GM12878 (cell line): Measurements from ENCODE around the gene CACNA1I. TPM values are rescaled to one million over a fixed set of nuclear protein-coding genes. Genes with fewer than 3 reads are reported as not detected.

ENCODE experiments used
- ATAC-seq: fragments of 200-7000 bp; cut with Tn5 transposase; 3 replicates; pipeline ENCODE4 v1.9.1; 2020; ENCODE audit warnings: mild to moderate bottlenecking, moderate library complexity
- BruUV-seq: library from RNA; stranded (reverse); fragments of 400-500 nt; replicated peaks from 2 replicates; lab custom pipeline; 2021; lab: Mats Ljungman, UMichigan
- CTCF ChIA-PET: fragments of 300-600 bp; sonication (Branson Sonifier 250); formaldehyde crosslinking; extraction: SDS; loops from one replicate; lab custom pipeline; 2021; ENCODE audit warnings: inconsistent platforms; lab: Yijun Ruan, JAX
- POLR2A ChIA-PET: fragments of 350-600 bp; formaldehyde crosslinking; extraction: SDS; loops from one replicate; lab custom pipeline; 2021; ENCODE audit warnings: inconsistent platforms; lab: Charles Lee
- RAD21 ChIA-PET: fragments of 300-600 bp; sonication (Branson Sonifier 250); formaldehyde crosslinking; loops from one replicate; lab custom pipeline; 2023; ENCODE audit warnings: antibody characterized with exemption; ENCODE audit not compliant: unreplicated experiment; lab: Charles Lee
- SMC1A ChIA-PET: fragments of 300-600 bp; sonication (Branson Sonifier 250); formaldehyde crosslinking; loops from one replicate; lab custom pipeline; 2023; ENCODE audit not compliant: unreplicated experiment, uncharacterized antibody; lab: Charles Lee
- DNase-seq: peaks from one replicate; pipeline ENCODE4 v3.0.0-alpha.2; 2011; ENCODE audit warnings: low read depth, low spot score
- FAIRE-seq: peaks from 3 replicates; lab custom pipeline; 2011; peaks lifted over from hg19 to GRCh38; lab: Jason Lieb, UNC
- H2AFZ ChIP-seq: 2 replicates; pipeline ENCODE4 v1.6.0; 2011; ENCODE audit warnings: low read depth, low read length, control low read depth; ENCODE audit not compliant: control insufficient read depth
- H3K27ac ChIP-seq: 2 replicates; pipeline ENCODE4 v1.5.1; 2011; ENCODE audit warnings: control low read depth; ENCODE audit not compliant: control insufficient read depth, insufficient read depth
- H3K27me3 ChIP-seq, 2 experiments: replicated peaks in 1 of 2; 2 replicates each; pipeline versions ENCODE4 v1.6.0 to v1.6.1; 2011; ENCODE audit warnings: low read length in 1 of 2; ENCODE audit not compliant: control insufficient read depth in 2 of 2, insufficient read depth in 2 of 2
- H3K36me3 ChIP-seq, 2 experiments: 2 replicates each; pipeline ENCODE4 v1.5.1; 2011; ENCODE audit warnings: low read length in 1 of 2; ENCODE audit not compliant: control insufficient read depth in 2 of 2, insufficient read depth in 2 of 2
- H3K4me1 ChIP-seq: 2 replicates; pipeline ENCODE4 v1.6.1; 2011; ENCODE audit warnings: mild to moderate bottlenecking, low read length, moderate library complexity, mixed read lengths; ENCODE audit not compliant: control insufficient read depth, insufficient read depth
- H3K4me2 ChIP-seq: 2 replicates; pipeline ENCODE4 v1.6.0; 2011; ENCODE audit warnings: control low read depth; ENCODE audit not compliant: control insufficient read depth, insufficient read depth
- H3K4me3 ChIP-seq: fragments of 200-600 bp; sonication (generic); 2 replicates; pipeline ENCODE4 v1.5.1; 2016
- H3K79me2 ChIP-seq: 2 replicates; pipeline ENCODE4 v1.6.0; 2011; ENCODE audit warnings: low read length; ENCODE audit not compliant: control insufficient read depth, insufficient read depth
- H3K9ac ChIP-seq: 2 replicates; pipeline ENCODE4 v1.8.0; 2011; ENCODE audit warnings: low read length, control low read depth, mixed read lengths; ENCODE audit not compliant: control insufficient read depth, insufficient read depth
- H3K9me3 ChIP-seq: replicated peaks from 3 replicates; pipeline ENCODE4 v1.5.1; 2011; ENCODE audit warnings: mild to moderate bottlenecking, low read length; ENCODE audit not compliant: control insufficient read depth, insufficient read depth
- H4K20me1 ChIP-seq: 2 replicates; pipeline ENCODE4 v1.6.0; 2011; ENCODE audit not compliant: control insufficient read depth, insufficient read depth
- CBFB ChIP-seq: IDR thresholded peaks from 2 replicates; pipeline ENCODE4 v1.6.1; 2016; ENCODE audit warnings: antibody characterized with exemption, low read depth
- EED ChIP-seq: sonication (generic); IDR thresholded peaks from 2 replicates; pipeline ENCODE4 v1.6.1; 2016; ENCODE audit warnings: antibody characterized with exemption, low read depth
- FOS ChIP-seq: IDR thresholded peaks from 3 replicates; pipeline ENCODE4 v1.6.1; 2011; ENCODE audit warnings: borderline replicate concordance; ENCODE audit not compliant: insufficient read length; ENCODE audit errors: extremely low read depth
- KLF5 ChIP-seq: fragments of 450-650 bp; IDR thresholded peaks from 2 replicates; pipeline ENCODE4 v1.6.1; 2014; ENCODE audit warnings: mild to moderate bottlenecking; ENCODE audit not compliant: partially characterized antibody
- LARP7 ChIP-seq: fragments of 450-650 bp; IDR thresholded peaks from 2 replicates; pipeline ENCODE4 v1.6.1; 2017; ENCODE audit warnings: mild to moderate bottlenecking
- MAX ChIP-seq: IDR thresholded peaks from 2 replicates; pipeline ENCODE4 v1.6.1; 2012; ENCODE audit warnings: low read depth, low read length, improper control_type of control experiment
- POLR2A ChIP-seq: IDR thresholded peaks from 2 replicates; pipeline ENCODE4 v1.6.1; 2011; ENCODE audit warnings: low read depth, mild to moderate bottlenecking, low read length
- RBBP5 ChIP-seq: fragments of 200-600 bp; sonication (generic); conservative IDR thresholded peaks from 2 replicates; pipeline ENCODE4 v1.6.1; 2016
- RCOR1 ChIP-seq: conservative IDR thresholded peaks from 2 replicates; pipeline ENCODE4 v1.6.1; 2012; ENCODE audit warnings: low read depth, low read length, improper control_type of control experiment
- REST ChIP-seq: IDR thresholded peaks from 2 replicates; pipeline ENCODE4 v1.6.1; 2012; ENCODE audit warnings: mild to moderate bottlenecking, low read depth, low read length
- SMAD1 ChIP-seq: fragments of 450-650 bp; IDR thresholded peaks from 2 replicates; pipeline ENCODE4 v1.6.1; 2018; ENCODE audit warnings: mild to moderate bottlenecking, low read depth; ENCODE audit not compliant: partially characterized antibody
- TCF7 ChIP-seq: IDR thresholded peaks from 2 replicates; pipeline ENCODE4 v1.6.1; 2014; ENCODE audit warnings: antibody characterized with exemption, borderline replicate concordance
- USF2 ChIP-seq: IDR thresholded peaks from 2 replicates; pipeline ENCODE4 v1.6.1; 2011; ENCODE audit warnings: low read depth, low read length, improper control_type of control experiment, borderline replicate concordance
- WGBS: methylation state at CpG from one replicate; pipeline ENCODE4 v1.1.6; 2016; ENCODE audit warnings: low lambda C conversion rate; ENCODE audit not compliant: insufficient replicate concordance, insufficient coverage; ENCODE audit errors: missing lambda C conversion rate; 5-methylcytosine and 5-hydroxymethylcytosine counted together
- in situ Hi-C: fragments of 300-500 bp; cut with MboI; formaldehyde crosslinking; loops from 9 replicates; pipeline ENCODE4 v1.14.3; 2018; ENCODE audit warnings: mixed read lengths
- intact Hi-C: fragments of 100-400 bp; cut with micrococcal nuclease; formaldehyde crosslinking; loops from one replicate; pipeline ENCODE4 v1.14.2; 2022; ENCODE audit not compliant: unreplicated experiment
- polyA plus RNA-seq, 11 experiments: library from polyadenylated mRNA; depleted of rRNA in 4 of 11; unstranded in 6 of 11; stranded (reverse) in 5 of 11; fragments of >200 nt; fragmentation: Nextera tagmentation in 4 of 11; fragmentation: Illumina TruSeq in 1 of 11; extraction: Ambion mirVana in 4 of 11; extraction: Trizol in 1 of 11; gene quantifications; 1 replicate in 1 of 11; 2 replicates in 10 of 11; pipeline versions ENCODE4 v1.2.1 to v1.2.3, GENCODE V29; 2011 to 2016; ENCODE audit warnings: inconsistent platforms in 2 of 11, missing spikeins in 2 of 11, low read depth in 1 of 11
- total RNA-seq, 4 experiments: library from RNA; depleted of rRNA in 3 of 4; stranded (reverse); fragments of >200 nt in 3 of 4; fragmentation: Illumina TruSeq in 1 of 4; extraction: Trizol in 1 of 4; gene quantifications; 2 replicates each; pipeline versions ENCODE4 v1.2.1 to v1.2.3, GENCODE V29; 2013 to 2021

Gene CACNA1I
- total and polyA plus RNA-seq, 10 of the 15 experiments (the other 5 are each of a cell fraction or from before 2014, with no cell fraction given) = 0.01 to 0.03 TPM; not detected in 8

GRCh38 chr22:39653787-39654077 lies 83.2 kb downstream of the CACNA1I start (continued):
- no peak for TF ChIP-seq RBBP5

- Histone ChIP-seq H4K20me1 (no peaks in the 10 kb centered on the region), H3K9ac (no peak overlapping the region), H3K79me2 (no peaks in the 10 kb centered on the region), H3K27me3 (no peaks in the 10 kb centered on the region; a peak in 1 of 4 replicates), H3K4me2 (no peak overlapping the region), H3K27ac (no peak overlapping the region), H2AFZ (no peak overlapping the region), H3K4me3 (no peak overlapping the region), H3K36me3 (no peaks in the 10 kb centered on the region), H3K4me1 (no peaks in the 10 kb centered on the region), H3K9me3 (no peaks in the 10 kb centered on the region)
- SMC1A ChIA-PET = no interaction called here
- TF ChIP-seq SMAD1 (no peak), REST (no peak), KLF5 (no peak), CBFB (no peak), EED (no peak), FOS (no peak), LARP7 (no peak), MAX (no peak), RCOR1 (no peak), POLR2A (no peak), USF2 (no peak), TCF7 (no peak)
- CTCF ChIA-PET = interaction anchor here (0.9 kb wide), 1 partner anchor 11 kb away, joined by 3 read pairs; no protein-coding TSS in a partner anchor
- no peak for DNase-seq
- FAIRE-seq = no peak
- RAD21 ChIA-PET = no interaction called here
- intact Hi-C loops (no loop called here), in situ Hi-C loops (no loop called here)
- POLR2A ChIA-PET = no interaction called here
- 57% methylated on average over 10 of the region's 10 CpGs for WGBS
- no peak for ATAC-seq
- no TSS peak for BruUV-seq
These were observed 83.8 kb downstream of the CACNA1I start for GRCh38 chr22:39654131-39654926.
